Osteoblast (primary cell): Measurements from ENCODE around the gene STK17A. TPM values are rescaled to one million over a fixed set of nuclear protein-coding genes. Genes with fewer than 3 reads are reported as not detected.
A peak's percentile ranks its signal among the peaks of the same experiment; 100 is the strongest.

Experiments
- DNase-seq: peaks from one replicate; pipeline ENCODE4 v3.0.0; 2011; ENCODE audit warnings: low spot score, mixed read lengths; ENCODE audit not compliant: insufficient read length; ENCODE audit errors: missing footprints
- H2AFZ ChIP-seq: 2 replicates; pipeline ENCODE4 v1.6.0; 2011; ENCODE audit warnings: mild to moderate bottlenecking, low read length
- H3K27ac ChIP-seq: 2 replicates; pipeline ENCODE4 v1.5.1; 2011; ENCODE audit warnings: mild to moderate bottlenecking, low read depth, low read length, moderate library complexity
- H3K27me3 ChIP-seq: 2 replicates; pipeline ENCODE4 v1.6.0; 2012; ENCODE audit warnings: mild to moderate bottlenecking, control low read depth, inconsistent platforms, low read length, moderate library complexity; ENCODE audit not compliant: insufficient read depth
- H3K36me3 ChIP-seq: 2 replicates; pipeline ENCODE4 v1.5.1; 2011; ENCODE audit warnings: mild to moderate bottlenecking, low read length, control low read depth, moderate library complexity; ENCODE audit not compliant: insufficient read depth
- H3K4me1 ChIP-seq: 2 replicates; pipeline ENCODE4 v1.5.1; 2011; ENCODE audit warnings: mild to moderate bottlenecking, low read length, control low read depth, moderate library complexity; ENCODE audit not compliant: insufficient read depth
- H3K4me2 ChIP-seq: 2 replicates; pipeline ENCODE4 v1.6.0; 2011; ENCODE audit warnings: mild to moderate bottlenecking, low read length; ENCODE audit not compliant: insufficient read depth
- H3K4me3 ChIP-seq: fragments of 200-600 bp; sonication (generic); 3 replicates; pipeline ENCODE4 v1.5.1; 2012; ENCODE audit warnings: mild to moderate bottlenecking, low read length, inconsistent platforms; ENCODE audit not compliant: insufficient read depth
- H3K79me2 ChIP-seq: 2 replicates; pipeline ENCODE4 v1.6.0; 2012; ENCODE audit warnings: mild to moderate bottlenecking, low read length, control low read depth, inconsistent platforms; ENCODE audit not compliant: insufficient read depth
- H3K9me3 ChIP-seq: 2 replicates; pipeline ENCODE4 v1.5.1; 2011; ENCODE audit warnings: low read depth, low read length, control low read depth
- H4K20me1 ChIP-seq: 2 replicates; pipeline ENCODE4 v1.6.0; 2012; ENCODE audit warnings: mild to moderate bottlenecking, low read length, control low read depth; ENCODE audit not compliant: insufficient read depth
- CTCF ChIP-seq: IDR thresholded peaks from 2 replicates; pipeline ENCODE4 v1.5.1; 2011; ENCODE audit warnings: mild to moderate bottlenecking, low read depth, low read length, moderate library complexity; ENCODE audit errors: extremely low read depth
- total RNA-seq: library from RNA; depleted of rRNA; stranded (reverse); fragments of >200 nt; gene quantifications from 2 replicates; pipeline ENCODE4 v1.2.3, GENCODE V29; 2012

The STK17A gene
- total RNA-seq, 1 donor = 109 TPM

GRCh38 chr7:43647339-43647672 is 64.4 kb downstream of the STK17A start:
- peaks cover 68% of the 10 kb centered on the region for H3K4me1 ChIP-seq

GRCh38 chr7:43647673-43648472 is 65.0 kb downstream of the STK17A start:
- H3K27ac ChIP-seq = peak overlapping the region; percentile 97
- peak overlapping the region; percentile 77 for H3K4me2 ChIP-seq
- H2AFZ ChIP-seq = no peak overlapping the region
- peaks cover 5% of the 10 kb centered on the region for H3K36me3 ChIP-seq
- peaks cover 16% of the 10 kb centered on the region for H3K79me2 ChIP-seq
- H3K27me3 ChIP-seq = no peaks in the 10 kb centered on the region
- DNase-seq = peak; percentile 85
- peaks cover 69% of the 10 kb centered on the region for H3K4me1 ChIP-seq
- H3K4me3 ChIP-seq = peak overlapping the region; percentile 42
- no peak for TF ChIP-seq CTCF
- H4K20me1 ChIP-seq = no peaks in the 10 kb centered on the region
- no peaks in the 10 kb centered on the region for H3K9me3 ChIP-seq

More at GRCh38 chr7:43647339-43647672, 64.4 kb downstream of the STK17A start:
- Histone ChIP-seq H3K79me2 (peaks cover 16% of the 10 kb centered on the region), H3K36me3 (peaks cover 11% of the 10 kb centered on the region), H3K27ac (peak overlapping the region; percentile 97), H4K20me1 (no peaks in the 10 kb centered on the region), H3K9me3 (no peaks in the 10 kb centered on the region), H3K27me3 (no peaks in the 10 kb centered on the region), H2AFZ (no peak overlapping the region), H3K4me3 (peak overlapping the region; percentile 42), H3K4me2 (peak overlapping the region; percentile 77)
- no peak for DNase-seq
- no peak for TF ChIP-seq CTCF

GRCh38 chr7:43648473-43649406 is 65.8 kb downstream of the STK17A start:
- Histone ChIP-seq H3K27ac (peak overlapping the region; percentile 97), H3K79me2 (peaks cover 14% of the 10 kb centered on the region)

More at GRCh38 chr7:43648473-43649406, 65.8 kb downstream of the STK17A start:
- peak overlapping the region; percentile 59 for H3K4me2 ChIP-seq
- H3K27me3 ChIP-seq = no peaks in the 10 kb centered on the region
- no peak for TF ChIP-seq CTCF
- DNase-seq = no peak
- peaks cover 73% of the 10 kb centered on the region for H3K4me1 ChIP-seq
- H3K36me3 ChIP-seq = no peaks in the 10 kb centered on the region
- no peaks in the 10 kb centered on the region for H3K9me3 ChIP-seq
- no peak overlapping the region for H3K4me3 ChIP-seq
- H4K20me1 ChIP-seq = no peaks in the 10 kb centered on the region
- no peak overlapping the region for H2AFZ ChIP-seq
